Measurements from ENCODE around the gene SV2A.
"Not testable (repeated sequence)": the region's sequence is repeated elsewhere in the genome, so short reads cannot be mapped to it uniquely, and the experiment has no call there.

SV2A gene

DNA sequence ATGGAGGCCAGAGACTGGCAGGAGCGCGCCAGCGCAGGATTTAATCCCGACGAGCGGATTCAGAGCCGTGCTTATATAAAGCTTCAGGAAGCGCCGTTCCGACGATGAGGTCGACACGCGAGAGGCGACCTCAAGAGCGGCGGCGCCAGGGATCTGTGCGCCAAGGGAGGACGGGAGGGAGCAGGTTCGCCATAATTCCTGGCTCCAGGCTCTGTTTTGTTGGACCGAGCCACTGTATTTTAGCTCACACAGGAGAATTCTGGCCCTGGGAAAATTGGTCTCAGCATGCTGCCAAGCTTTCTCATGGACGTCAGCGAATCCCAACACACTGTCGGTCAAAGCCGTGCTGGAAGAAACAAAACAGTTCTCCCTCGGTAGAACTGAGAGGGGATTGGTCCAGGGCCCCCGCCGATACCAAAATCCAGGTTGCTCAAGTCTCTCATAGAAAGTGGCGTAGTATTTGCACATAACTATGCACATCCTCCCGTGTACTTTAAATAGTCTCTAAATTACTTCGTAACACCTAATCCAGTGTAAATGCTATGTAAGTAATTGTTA lies 56.1 kb downstream of the SV2A start:
- in situ Hi-C loops (cut with MboI; ENCODE audit: low sequenced_read_pairs) = not testable (repeated sequence)

GRCh38 chr1:149860684-149861496 lies 56.8 kb downstream of the SV2A start:
- H3K9me3 ChIP-seq; H3K4me3 ChIP-seq; H3K27me3 ChIP-seq (ENCODE audit: low read depth); in situ Hi-C loops (cut with MboI; ENCODE audit: low sequenced_read_pairs); DNase-seq (ENCODE audit: low spot score in 2 of 2); H3K36me3 ChIP-seq (replicated peaks); H3K4me1 ChIP-seq: not testable (repeated sequence)

More for the DNA sequence above, 56.1 kb downstream of the SV2A start:
- H3K9me3 ChIP-seq; H3K4me3 ChIP-seq; H3K4me1 ChIP-seq; H3K36me3 ChIP-seq (replicated peaks); DNase-seq (ENCODE audit: low spot score in 2 of 2); H3K27me3 ChIP-seq (ENCODE audit: low read depth): not testable (repeated sequence)

DNA sequence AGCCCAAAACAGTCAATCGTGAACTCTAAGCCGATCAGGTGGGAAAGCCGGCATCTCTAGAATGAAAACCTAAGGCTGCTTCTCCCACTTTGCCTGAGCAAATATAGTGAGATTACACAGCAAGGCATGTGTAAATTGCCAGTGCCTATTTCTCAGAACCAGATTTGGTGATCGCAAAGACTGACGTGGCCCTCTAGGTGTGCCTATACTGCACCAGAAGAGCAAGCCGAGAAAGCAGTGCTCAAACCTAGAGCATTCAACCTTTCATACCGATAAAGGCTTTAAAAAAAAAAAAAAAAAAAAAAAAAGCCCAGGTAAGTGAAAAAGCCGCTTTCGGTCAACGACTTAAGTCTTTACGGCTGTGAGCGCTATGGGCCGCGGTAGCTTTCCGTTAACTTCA lies 57.4 kb downstream of the SV2A start:
- H3K4me1 ChIP-seq; H3K4me3 ChIP-seq; H3K36me3 ChIP-seq (replicated peaks); DNase-seq (ENCODE audit: low spot score in 2 of 2); H3K27me3 ChIP-seq (ENCODE audit: low read depth); H3K9me3 ChIP-seq; in situ Hi-C loops (cut with MboI; ENCODE audit: low sequenced_read_pairs): not testable (repeated sequence)

All from HAP-1 (cell line).